ENCODE measurements around the gene INSR.
"Not testable (repeated sequence)": the region's sequence is repeated elsewhere in the genome, so short reads cannot be mapped to it uniquely, and the experiment has no call there.

The INSR gene

DNA sequence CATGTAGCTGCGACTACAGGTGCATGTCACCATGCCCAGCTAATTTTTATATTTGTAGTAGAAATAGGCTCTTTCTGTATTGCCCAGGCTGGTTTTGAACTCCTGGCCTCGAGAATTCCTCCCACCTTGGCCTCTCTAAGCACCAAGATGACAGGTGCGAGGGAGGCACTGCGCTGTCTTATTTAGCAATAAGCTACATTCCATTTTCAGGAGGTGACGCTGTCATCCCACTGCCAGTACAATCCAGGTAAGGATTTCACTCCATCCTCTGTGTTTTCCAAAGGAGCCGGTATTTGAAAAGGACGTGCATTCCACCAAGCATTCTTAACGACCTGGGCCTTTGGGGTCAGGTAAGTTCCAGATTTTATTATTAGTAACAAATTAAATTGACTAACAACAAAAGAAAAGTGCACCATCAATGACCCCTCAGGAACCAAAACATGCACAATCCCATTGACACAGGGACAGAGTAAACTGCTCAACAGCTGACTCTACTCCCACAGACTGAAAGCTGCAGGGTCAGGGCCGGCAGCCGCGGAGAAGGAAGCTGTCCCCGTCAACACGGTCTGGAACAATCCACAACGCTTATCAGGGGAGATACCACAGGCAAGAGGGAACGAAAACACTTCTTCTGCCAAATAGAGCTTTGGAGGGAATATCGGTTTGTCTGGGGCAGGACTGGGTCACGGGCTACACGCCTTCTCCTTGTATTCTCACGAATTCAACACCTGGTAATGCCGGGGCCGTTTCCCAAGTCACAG is 82.8 kb downstream of the INSR start:
- DNase-seq (ENCODE audit: low read depth in 2 of 2) = peak; percentile 15 to 83
- no peak overlapping the region for H3K4me3 ChIP-seq (replicated peaks in 1 of 2; ENCODE audit: low read depth in 2 of 2, low read length in 2 of 2)
- TF ChIP-seq, protein P1, sequence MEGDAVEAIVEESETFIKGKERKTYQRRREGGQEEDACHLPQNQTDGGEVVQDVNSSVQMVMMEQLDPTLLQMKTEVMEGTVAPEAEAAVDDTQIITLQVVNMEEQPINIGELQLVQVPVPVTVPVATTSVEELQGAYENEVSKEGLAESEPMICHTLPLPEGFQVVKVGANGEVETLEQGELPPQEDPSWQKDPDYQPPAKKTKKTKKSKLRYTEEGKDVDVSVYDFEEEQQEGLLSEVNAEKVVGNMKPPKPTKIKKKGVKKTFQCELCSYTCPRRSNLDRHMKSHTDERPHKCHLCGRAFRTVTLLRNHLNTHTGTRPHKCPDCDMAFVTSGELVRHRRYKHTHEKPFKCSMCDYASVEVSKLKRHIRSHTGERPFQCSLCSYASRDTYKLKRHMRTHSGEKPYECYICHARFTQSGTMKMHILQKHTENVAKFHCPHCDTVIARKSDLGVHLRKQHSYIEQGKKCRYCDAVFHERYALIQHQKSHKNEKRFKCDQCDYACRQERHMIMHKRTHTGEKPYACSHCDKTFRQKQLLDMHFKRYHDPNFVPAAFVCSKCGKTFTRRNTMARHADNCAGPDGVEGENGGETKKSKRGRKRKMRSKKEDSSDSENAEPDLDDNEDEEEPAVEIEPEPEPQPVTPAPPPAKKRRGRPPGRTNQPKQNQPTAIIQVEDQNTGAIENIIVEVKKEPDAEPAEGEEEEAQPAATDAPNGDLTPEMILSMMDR (IDR thresholded peaks at IDR 0.05; ENCODE audit: low read depth, low read length) = no peak

DNA sequence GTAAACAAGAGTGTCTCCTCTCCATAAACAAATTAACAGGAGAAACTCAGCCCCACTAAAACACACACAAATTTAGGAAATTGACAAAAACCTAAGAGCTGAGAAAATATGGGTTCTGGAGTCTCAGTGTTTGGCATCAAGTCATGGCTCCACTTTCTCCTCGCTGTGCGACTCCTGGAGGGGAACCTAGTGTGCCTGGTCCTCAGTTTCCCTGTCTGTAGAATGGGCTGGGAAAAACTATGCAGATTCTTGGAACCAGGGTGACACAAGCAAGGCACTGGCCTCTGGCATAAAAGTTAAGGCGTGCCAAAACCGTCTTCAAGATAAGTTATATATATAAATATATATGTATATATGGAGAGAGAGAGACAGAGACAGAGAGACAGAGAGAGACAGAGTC is 83.9 kb downstream of the INSR start:
- TF ChIP-seq, protein P1 (IDR thresholded peaks at IDR 0.05; ENCODE audit: low read depth, low read length) = no peak
- no peak overlapping the region for H3K4me3 ChIP-seq (replicated peaks in 1 of 2; ENCODE audit: low read depth in 2 of 2, low read length in 2 of 2)
- no peak for DNase-seq (ENCODE audit: low read depth in 2 of 2)

DNA sequence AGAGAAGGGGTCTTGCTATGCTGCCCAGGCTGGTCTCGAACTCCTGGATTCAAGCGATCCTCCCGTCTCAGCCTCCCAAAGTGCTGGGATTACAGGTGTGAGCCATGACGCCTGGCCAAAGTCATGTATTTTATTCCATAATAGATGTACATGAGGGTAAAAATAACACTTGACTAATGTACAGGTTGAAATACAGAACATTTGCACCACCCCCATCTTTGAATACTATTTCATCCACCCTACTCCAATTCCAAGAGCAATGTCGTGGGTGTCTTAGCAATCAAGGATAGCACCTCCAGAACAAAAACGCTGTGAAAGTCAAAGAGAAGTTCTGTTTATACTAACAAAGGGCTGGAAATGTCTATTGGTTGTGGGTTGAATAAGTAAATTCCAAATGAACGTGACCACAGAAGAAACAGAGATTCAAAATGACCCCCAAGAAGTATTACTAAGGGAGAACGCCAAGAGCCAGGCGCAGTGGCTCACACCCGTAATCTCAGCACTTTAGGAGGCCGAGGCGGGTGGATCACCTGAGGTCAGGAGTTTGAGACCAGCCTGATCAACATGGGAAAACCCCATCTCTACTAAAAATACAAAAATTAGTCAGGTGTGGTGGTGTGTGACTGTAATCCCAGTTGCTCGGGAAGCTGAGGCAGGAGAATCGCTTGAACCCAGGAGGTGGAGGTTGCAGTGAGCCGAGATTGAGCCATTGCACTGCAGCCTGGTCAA is 84.5 kb downstream of the INSR start:
- DNase-seq (ENCODE audit: low read depth in 2 of 2); H3K4me3 ChIP-seq (replicated peaks in 1 of 2; ENCODE audit: low read depth in 2 of 2, low read length in 2 of 2): not testable (repeated sequence)

DNA sequence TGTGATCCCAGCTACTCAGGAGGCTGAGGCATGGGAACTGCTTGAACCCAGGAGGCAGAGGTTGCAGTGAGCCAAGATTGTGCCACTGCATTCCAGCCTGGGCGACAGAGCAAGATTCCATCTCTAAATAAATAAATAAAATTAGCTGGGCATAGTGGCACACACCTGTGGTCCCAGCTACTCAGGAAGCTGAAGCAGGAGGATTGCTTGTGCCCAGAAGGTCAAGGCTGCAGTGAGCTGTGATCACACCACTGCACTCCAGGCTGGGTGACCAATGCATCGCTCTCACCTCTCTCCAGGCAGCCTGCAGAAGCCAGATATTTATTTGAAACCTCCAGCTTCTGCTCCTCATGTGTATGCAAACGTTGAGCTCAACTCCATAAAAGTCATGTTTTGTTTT is 85.2 kb downstream of the INSR start:
- not testable (repeated sequence) for DNase-seq (ENCODE audit: low read depth in 2 of 2); H3K4me3 ChIP-seq (replicated peaks in 1 of 2; ENCODE audit: low read depth in 2 of 2, low read length in 2 of 2)

DNA sequence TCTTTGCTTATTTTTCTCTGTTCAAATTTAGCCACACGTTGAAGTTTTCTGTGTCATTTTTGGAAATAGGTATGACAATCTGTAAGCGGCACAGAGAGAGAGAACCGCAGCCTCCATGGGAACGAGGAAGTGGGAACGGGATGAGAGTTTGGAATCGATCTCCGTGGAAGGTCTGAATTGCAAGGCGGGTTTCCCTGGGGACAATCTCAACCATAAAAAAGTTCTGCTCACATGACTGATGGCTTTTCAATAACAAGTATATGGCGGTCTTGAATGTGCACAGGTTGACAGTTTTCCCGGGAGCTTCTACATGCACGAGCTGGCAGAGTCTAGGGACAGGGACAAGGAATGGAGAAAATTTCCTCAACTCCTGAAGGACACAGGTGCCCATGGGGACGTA is 90.9 kb downstream of the INSR start:
- TF ChIP-seq, protein P1 (IDR thresholded peaks at IDR 0.05; ENCODE audit: low read depth, low read length) = no peak
- no peak overlapping the region for H3K4me3 ChIP-seq (replicated peaks in 1 of 2; ENCODE audit: low read depth in 2 of 2, low read length in 2 of 2)

DNA sequence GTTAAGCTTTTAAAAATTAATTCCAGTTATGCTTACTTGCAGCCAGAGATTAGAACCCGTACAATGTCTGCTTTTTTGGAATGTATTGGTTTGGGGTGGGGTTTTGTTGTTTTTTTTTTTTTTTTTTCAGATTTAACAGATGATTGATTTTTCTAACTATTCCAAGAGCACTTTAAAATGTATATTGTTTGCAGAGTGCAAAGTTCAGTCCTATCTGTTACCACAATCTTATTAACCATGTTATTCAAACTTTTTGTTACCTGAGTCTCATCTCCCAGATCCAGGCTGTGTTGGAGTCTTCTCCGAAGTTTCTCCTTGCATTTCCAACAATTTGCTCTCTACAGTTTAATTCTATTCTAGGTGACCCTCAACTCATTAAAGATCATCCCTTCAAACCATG is 91.3 kb downstream of the INSR start:
- H3K4me3 ChIP-seq (replicated peaks in 1 of 2; ENCODE audit: low read depth in 2 of 2, low read length in 2 of 2) = no peak overlapping the region
- TF ChIP-seq, protein P1 (IDR thresholded peaks at IDR 0.05; ENCODE audit: low read depth, low read length) = no peak
- no peak for DNase-seq (ENCODE audit: low read depth in 2 of 2)

More for the DNA sequence above, 90.9 kb downstream of the INSR start:
- DNase-seq (ENCODE audit: low read depth in 2 of 2) = no peak

DNA sequence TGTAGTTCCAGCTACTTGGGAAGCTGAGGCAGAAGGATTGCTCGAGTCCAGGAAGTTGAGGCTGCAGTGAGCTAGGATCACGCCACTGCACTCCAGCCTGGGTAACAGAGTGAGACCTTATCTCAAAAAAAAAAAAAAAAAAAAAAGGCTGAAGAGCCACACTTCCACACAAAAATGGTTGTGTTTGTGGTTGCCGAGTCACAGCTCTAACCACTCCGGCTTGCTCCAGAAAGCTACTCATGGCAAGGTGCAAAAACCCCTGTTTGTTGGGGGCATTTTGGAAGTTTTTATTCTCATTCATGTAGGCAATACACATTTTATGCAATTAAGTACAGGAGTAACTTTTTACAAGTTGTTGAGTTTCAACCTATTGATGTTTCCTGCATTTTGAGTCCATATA is 93.5 kb downstream of the INSR start:
- H3K4me3 ChIP-seq (replicated peaks in 1 of 2; ENCODE audit: low read depth in 2 of 2, low read length in 2 of 2) = no peak overlapping the region
- no peak for DNase-seq (ENCODE audit: low read depth in 2 of 2)
- TF ChIP-seq, protein P1 (IDR thresholded peaks at IDR 0.05; ENCODE audit: low read depth, low read length) = no peak
